Fibroblast of pulmonary artery (primary cell): ENCODE measurements around the gene MYOC.
"Not testable (repeated sequence)": the region's sequence is repeated elsewhere in the genome, so short reads cannot be mapped to it uniquely, and the experiment has no call there.

Experiments used
- DNase-seq: peaks from one replicate; pipeline ENCODE4 v3.0.0-alpha.2; 2010; ENCODE audit warnings: low read depth
- H3K4me3 ChIP-seq: replicated peaks from 2 replicates; pipeline ENCODE4 v1.5.1; 2011; ENCODE audit warnings: low read depth, mild to moderate bottlenecking, control low read depth, low read length, moderate library complexity
- TF ChIP-seq, protein P1 (sequence below): IDR thresholded peaks from 2 replicates; pipeline ENCODE4 v1.5.1; 2011; ENCODE audit warnings: mild to moderate bottlenecking, control low read depth, low read length, inconsistent platforms; ENCODE audit errors: missing control alignments

MYOC gene

DNA sequence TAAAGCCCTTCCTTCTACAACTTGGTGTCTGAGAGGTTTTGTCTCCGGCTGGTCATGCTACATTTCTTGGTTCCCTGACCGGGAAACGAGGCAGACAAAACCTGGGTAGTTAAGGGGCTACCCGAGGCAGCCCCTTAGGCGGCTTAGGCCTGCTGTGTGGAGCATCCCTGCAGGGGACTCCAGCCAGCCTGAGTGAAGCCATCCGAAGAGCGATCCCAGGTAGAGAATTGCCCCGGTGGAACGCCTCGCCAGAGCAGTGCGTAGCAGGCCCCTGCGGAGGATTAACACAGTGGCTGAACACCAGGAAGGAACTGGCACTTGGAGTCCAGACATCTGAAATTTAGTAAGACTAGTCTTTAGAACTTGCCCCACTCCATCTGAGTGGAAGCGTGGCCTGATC is 51.6 kb downstream of the MYOC start:
- no peak overlapping the region for H3K4me3 ChIP-seq
- no peak for DNase-seq
- TF ChIP-seq, protein P1, sequence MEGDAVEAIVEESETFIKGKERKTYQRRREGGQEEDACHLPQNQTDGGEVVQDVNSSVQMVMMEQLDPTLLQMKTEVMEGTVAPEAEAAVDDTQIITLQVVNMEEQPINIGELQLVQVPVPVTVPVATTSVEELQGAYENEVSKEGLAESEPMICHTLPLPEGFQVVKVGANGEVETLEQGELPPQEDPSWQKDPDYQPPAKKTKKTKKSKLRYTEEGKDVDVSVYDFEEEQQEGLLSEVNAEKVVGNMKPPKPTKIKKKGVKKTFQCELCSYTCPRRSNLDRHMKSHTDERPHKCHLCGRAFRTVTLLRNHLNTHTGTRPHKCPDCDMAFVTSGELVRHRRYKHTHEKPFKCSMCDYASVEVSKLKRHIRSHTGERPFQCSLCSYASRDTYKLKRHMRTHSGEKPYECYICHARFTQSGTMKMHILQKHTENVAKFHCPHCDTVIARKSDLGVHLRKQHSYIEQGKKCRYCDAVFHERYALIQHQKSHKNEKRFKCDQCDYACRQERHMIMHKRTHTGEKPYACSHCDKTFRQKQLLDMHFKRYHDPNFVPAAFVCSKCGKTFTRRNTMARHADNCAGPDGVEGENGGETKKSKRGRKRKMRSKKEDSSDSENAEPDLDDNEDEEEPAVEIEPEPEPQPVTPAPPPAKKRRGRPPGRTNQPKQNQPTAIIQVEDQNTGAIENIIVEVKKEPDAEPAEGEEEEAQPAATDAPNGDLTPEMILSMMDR = no peak

DNA sequence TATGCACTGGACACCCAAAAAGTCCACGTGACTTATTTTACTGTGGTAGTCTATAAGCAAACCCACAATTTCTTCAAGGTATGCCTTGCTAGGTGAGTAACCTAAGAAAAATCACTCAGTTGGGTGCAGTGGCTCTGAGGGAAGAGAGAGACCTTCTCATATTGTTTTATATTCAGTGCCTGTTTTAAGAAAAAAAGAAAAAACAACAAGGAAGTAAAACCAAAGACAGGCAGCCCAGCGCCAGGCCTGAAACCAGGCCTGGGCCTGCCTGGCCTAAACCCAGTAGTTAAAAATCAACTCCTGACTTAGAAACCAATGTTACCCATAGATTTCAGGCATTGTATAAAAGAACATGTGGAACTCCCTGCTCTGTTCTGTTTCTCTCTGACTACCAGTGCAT is 52.2 kb downstream of the MYOC start:
- not testable (repeated sequence) for H3K4me3 ChIP-seq, DNase-seq

DNA sequence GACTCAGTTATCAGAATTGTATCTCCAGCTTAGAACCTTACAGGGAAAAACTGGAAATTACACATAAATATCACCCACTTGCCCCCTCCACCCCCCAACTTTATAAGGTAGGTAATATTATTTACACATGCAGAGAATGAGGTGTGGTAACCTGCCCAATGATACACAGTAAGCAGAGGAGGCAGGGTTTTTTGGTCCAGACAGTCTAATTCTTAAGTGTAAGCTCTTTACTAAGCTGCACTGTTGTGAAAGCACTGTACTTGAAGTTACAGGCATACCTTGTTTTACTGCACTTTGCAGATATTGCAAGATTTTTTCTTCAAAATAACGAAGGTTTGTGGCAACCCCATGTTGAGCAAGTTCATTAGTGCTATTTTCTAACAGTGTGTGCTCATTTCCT is 55.3 kb downstream of the MYOC start:
- H3K4me3 ChIP-seq = no peak overlapping the region
- no peak for DNase-seq
- TF ChIP-seq, protein P1 = no peak

DNA sequence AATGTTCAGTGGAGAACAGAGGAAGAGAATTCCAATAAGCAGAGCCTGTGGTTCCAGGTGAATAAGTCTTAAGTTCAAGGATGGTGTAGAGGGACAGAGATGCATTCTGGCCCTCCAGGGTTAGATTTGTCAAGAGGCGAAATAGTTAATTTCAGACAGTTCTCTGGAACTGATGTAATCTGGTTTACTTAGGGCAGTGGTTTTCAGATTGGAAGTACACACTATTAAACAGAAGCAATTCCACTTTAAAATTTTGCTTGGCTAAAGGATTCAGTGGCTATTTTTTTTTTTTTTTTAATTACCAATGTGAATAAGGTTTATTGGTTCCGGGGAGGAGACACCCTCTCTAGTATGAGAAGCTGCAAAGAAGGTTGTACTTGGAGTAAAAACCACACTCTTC is 55.8 kb downstream of the MYOC start:
- DNase-seq = no peak
- no peak overlapping the region for H3K4me3 ChIP-seq
- TF ChIP-seq, protein P1 = no peak

DNA sequence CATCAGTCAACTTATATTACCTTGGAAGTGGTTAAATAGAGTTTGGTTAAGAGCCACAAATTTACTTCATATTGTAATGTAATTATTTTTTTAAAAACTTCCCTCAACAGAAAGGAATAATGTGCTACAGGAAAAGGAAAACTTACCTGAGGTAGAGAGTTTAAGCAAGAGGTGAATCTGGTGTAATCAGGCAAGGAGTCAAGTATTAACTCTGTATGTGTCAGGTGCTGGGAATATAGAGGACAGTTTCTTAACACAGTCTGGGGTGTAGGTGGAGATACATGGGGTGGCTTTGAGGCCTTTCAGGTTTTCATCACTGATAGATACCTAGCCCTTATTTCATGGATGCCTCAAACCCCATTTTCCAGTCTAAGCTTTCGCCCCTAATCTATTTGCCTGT is 56.4 kb downstream of the MYOC start:
- DNase-seq = no peak
- TF ChIP-seq, protein P1 = no peak
- H3K4me3 ChIP-seq = no peak overlapping the region

DNA sequence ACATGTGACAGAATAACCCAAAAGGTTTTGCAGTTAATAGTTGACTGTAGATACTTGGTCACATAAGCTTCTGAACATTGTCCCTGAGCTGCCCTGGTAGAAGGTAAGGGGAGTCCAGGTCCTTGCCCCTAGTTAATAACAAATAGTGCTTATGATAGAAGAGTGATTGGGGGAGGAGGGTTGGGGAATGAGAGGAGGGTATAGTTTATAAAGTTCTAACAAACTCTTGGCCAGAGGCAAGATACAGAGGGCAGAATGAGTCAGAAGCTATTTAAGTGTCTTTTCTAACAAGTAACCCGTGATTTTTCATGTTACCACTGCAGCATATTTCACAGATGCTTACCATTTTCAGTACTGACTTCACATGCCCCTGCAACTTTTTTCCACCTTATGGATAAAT is 57.2 kb downstream of the MYOC start:
- H3K4me3 ChIP-seq = no peak overlapping the region
- TF ChIP-seq, protein P1 = no peak
- DNase-seq = peak; percentile 14

DNA sequence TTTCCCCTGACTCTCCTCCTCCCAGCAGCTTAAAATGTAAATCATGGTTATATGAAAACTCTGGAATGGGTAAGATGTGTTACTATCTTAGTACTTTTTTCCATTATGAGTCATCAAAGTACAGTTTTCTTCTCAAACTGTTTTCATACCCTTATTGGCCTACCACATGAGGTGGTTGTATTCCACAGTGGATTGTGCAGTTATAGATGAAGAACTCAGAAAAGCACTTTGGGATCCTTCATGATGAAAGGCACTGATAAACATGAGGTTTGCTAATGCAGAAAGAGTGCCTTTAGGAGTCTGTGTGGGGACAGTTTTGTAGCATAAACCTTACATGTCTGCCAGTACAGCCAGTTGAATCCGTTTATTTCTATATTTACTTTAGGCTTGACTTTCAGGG is 62.5 kb downstream of the MYOC start:
- TF ChIP-seq, protein P1 = no peak
- peak; percentile 29 for DNase-seq
- no peak overlapping the region for H3K4me3 ChIP-seq

DNA sequence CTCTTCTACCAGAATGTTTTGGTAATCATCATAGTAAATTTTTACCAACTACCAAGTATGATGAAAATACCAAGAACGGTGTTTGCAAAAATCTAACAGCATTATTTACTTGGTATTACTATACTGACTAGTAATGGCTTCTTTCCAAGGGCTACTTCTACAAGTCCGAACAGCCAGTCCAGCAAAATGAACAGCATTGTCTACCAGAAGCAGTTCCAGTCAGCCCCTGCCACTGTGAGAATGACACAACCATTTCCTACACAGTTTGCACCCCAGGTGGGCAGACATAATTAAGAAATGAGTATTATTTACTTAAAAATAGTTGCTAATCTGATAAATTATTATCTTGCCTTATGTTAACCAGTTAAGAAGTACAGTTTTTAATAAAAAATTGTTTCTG is 64.3 kb downstream of the MYOC start:
- TF ChIP-seq, protein P1 = no peak
- H3K4me3 ChIP-seq = no peak overlapping the region
- DNase-seq = no peak
